HepG2 (cell line): Measurements from ENCODE around the gene APH1B. TPM values are rescaled to one million over a fixed set of nuclear protein-coding genes. Genes with fewer than 3 reads are reported as not detected.

Experiments
- ATAC-seq: fragments of 200-7000 bp; cut with Tn5 transposase; 3 replicates; pipeline ENCODE4 v1.9.1; 2020; ENCODE audit warnings: mild to moderate bottlenecking, moderate library complexity
- BruUV-seq: library from RNA; stranded (reverse); fragments of 400-500 nt; replicated peaks from 2 replicates; lab custom pipeline; 2021; lab: Mats Ljungman, UMichigan
- CTCF ChIA-PET: fragments of 300-600 bp; formaldehyde crosslinking; extraction: SDS; loops from one replicate; lab custom pipeline; 2021; ENCODE audit warnings: low total read pairs, inconsistent platforms, low intra/inter-chr PET ratio; lab: Yijun Ruan, JAX
- POLR2A ChIA-PET: fragments of 350-600 bp; sonication (Branson Sonifier 250); formaldehyde crosslinking; loops from one replicate; lab custom pipeline; 2020; ENCODE audit warnings: antibody characterized with exemption, inconsistent platforms; lab: Yijun Ruan, JAX
- DNase-seq: peaks from one replicate; pipeline ENCODE4 v3.0.0-alpha.2; 2015; ENCODE audit warnings: low spot score
- FAIRE-seq: peaks from 3 replicates; lab custom pipeline; 2011; peaks lifted over from hg19 to GRCh38; lab: Jason Lieb, UNC
- H2AFZ ChIP-seq: one replicate; pipeline ENCODE4 v1.6.1; 2011; ENCODE audit warnings: low read length, inconsistent platforms
- H3K27ac ChIP-seq: fragments of 300-600 bp; 3 replicates; pipeline ENCODE4 v1.8.0; 2011; ENCODE audit warnings: mixed run types, mild to moderate bottlenecking, mixed read lengths, low read length, inconsistent platforms; ENCODE audit not compliant: insufficient read depth; ENCODE audit errors: extremely low read length
- H3K27me3 ChIP-seq, 2 experiments: fragments of 200-600 bp in 1 of 2; 2 replicates in 1 of 2; 3 replicates in 1 of 2; pipeline versions ENCODE4 v1.6.0 to v1.8.0; 2011; ENCODE audit warnings: low read length in 2 of 2, mild to moderate bottlenecking in 2 of 2, moderate library complexity in 2 of 2, inconsistent platforms in 1 of 2; ENCODE audit not compliant: insufficient read depth in 2 of 2, control insufficient read depth in 1 of 2
- H3K36me3 ChIP-seq, 2 experiments: fragments of 200-600 bp in 1 of 2; replicated peaks in 1 of 2; 2 replicates in 1 of 2; 3 replicates in 1 of 2; pipeline versions ENCODE4 v1.5.1 to v1.8.0; 2011; ENCODE audit warnings: low read length in 2 of 2, inconsistent platforms in 1 of 2; ENCODE audit not compliant: insufficient read depth in 2 of 2, control insufficient read depth in 1 of 2
- H3K4me1 ChIP-seq: 2 replicates; pipeline ENCODE4 v1.5.1; 2012; ENCODE audit warnings: low read length, inconsistent platforms; ENCODE audit not compliant: insufficient read depth
- H3K4me2 ChIP-seq: 2 replicates; pipeline ENCODE4 v1.6.0; 2011; ENCODE audit warnings: low read depth, low read length, inconsistent platforms
- H3K4me3 ChIP-seq, 3 experiments: fragments of 200-600 bp in 1 of 3; sonication (generic), shearing (Covaris generic) in 1 of 3; replicated peaks in 1 of 3; 2 replicates each; pipeline ENCODE4 v1.5.1; 2011 to 2016; ENCODE audit warnings: low read length in 3 of 3, inconsistent platforms in 2 of 3, low read depth in 2 of 3, mild to moderate bottlenecking in 2 of 3, control low read depth in 1 of 3, mixed read lengths in 1 of 3; ENCODE audit not compliant: insufficient read depth in 1 of 3
- H3K79me2 ChIP-seq: one replicate; pipeline ENCODE4 v1.6.1; 2011; ENCODE audit warnings: low read length, inconsistent platforms; ENCODE audit not compliant: insufficient read depth
- H3K9ac ChIP-seq: 2 replicates; pipeline ENCODE4 v1.6.0; 2011; ENCODE audit warnings: mild to moderate bottlenecking, low read depth, low read length, inconsistent platforms; ENCODE audit not compliant: insufficient read depth
- H3K9me3 ChIP-seq: 2 replicates; pipeline ENCODE4 v1.5.1; 2012; ENCODE audit warnings: mild to moderate bottlenecking, low read length
- H4K20me1 ChIP-seq: 2 replicates; pipeline ENCODE4 v1.6.0; 2011; ENCODE audit warnings: inconsistent platforms, mild to moderate bottlenecking, low read length, moderate library complexity; ENCODE audit not compliant: insufficient read depth
- AKAP8 ChIP-seq: sonication (generic); formaldehyde crosslinking; IDR thresholded peaks from 2 replicates; pipeline ENCODE4 v1.5.1; 2020; ENCODE audit warnings: mild to moderate bottlenecking, missing genetic modification reagents
- BRCA1 ChIP-seq: sonication (generic); formaldehyde crosslinking; IDR thresholded peaks from 2 replicates; pipeline ENCODE4 v1.4.0; 2020; ENCODE audit warnings: missing genetic modification reagents
- JARID2 ChIP-seq: sonication (generic); formaldehyde crosslinking; IDR thresholded peaks from 2 replicates; pipeline ENCODE4 v1.8.1; 2023; ENCODE audit warnings: missing genetic modification reagents, inconsistent platforms; ENCODE audit not compliant: insufficient replicate concordance
- NR2C2 ChIP-seq: sonication (generic); formaldehyde crosslinking; IDR thresholded peaks from 2 replicates; pipeline ENCODE4 v1.4.0; 2020; ENCODE audit warnings: missing genetic modification reagents, mild to moderate bottlenecking, moderate library complexity, borderline replicate concordance
- PBX2 ChIP-seq: IDR thresholded peaks from 2 replicates; pipeline ENCODE4 v1.6.1; 2016; ENCODE audit warnings: control low read depth
- TFAP4 ChIP-seq: sonication (generic); IDR thresholded peaks from 2 replicates; pipeline ENCODE4 v1.6.1; 2016; ENCODE audit warnings: low read depth, borderline replicate concordance
- YEATS2 ChIP-seq: sonication (generic); formaldehyde crosslinking; IDR thresholded peaks from 2 replicates; pipeline ENCODE4 v1.4.0; 2020; ENCODE audit warnings: missing genetic modification reagents, borderline replicate concordance
- ZBTB1 ChIP-seq: sonication (generic); formaldehyde crosslinking; IDR thresholded peaks from 2 replicates; pipeline ENCODE4 v1.4.0; 2020; ENCODE audit warnings: missing genetic modification reagents, borderline replicate concordance
- ZKSCAN1 ChIP-seq: fragments of 150-350 bp; IDR thresholded peaks from 2 replicates; pipeline ENCODE4 v1.6.1; 2014; ENCODE audit warnings: low read length
- ZKSCAN5 ChIP-seq: sonication (generic); formaldehyde crosslinking; IDR thresholded peaks from 2 replicates; pipeline ENCODE4 v1.5.1; 2020; ENCODE audit warnings: mild to moderate bottlenecking, missing genetic modification reagents
- ZNF24 ChIP-seq: fragments of 450-650 bp; IDR thresholded peaks from 2 replicates; pipeline ENCODE4 v1.6.1; 2017; ENCODE audit warnings: antibody characterized with exemption, mild to moderate bottlenecking
- ZNF281 ChIP-seq: sonication (generic); formaldehyde crosslinking; IDR thresholded peaks from 2 replicates; pipeline ENCODE4 v1.4.0; 2020; ENCODE audit warnings: missing genetic modification reagents, borderline replicate concordance
- ZNF501 ChIP-seq: sonication (generic); formaldehyde crosslinking; IDR thresholded peaks from 2 replicates; pipeline ENCODE4 v1.5.1; 2020; ENCODE audit warnings: mild to moderate bottlenecking, moderate library complexity, missing genetic modification reagents
- ZNF670 ChIP-seq: sonication (generic); formaldehyde crosslinking; IDR thresholded peaks from 2 replicates; pipeline ENCODE4 v1.8.0; 2022; ENCODE audit warnings: mild to moderate bottlenecking, missing genetic modification reagents, borderline replicate concordance
- WGBS: methylation state at CpG from one replicate; pipeline ENCODE4 v1.1.6; 2017; ENCODE audit warnings: low lambda C conversion rate; 5-methylcytosine and 5-hydroxymethylcytosine counted together
- in situ Hi-C: cut with HindIII; loops from 2 replicates; pipeline ENCODE4 v1.10.0; 2017; ENCODE audit warnings: low pct_unique_long_range_greater_than_20kb; ENCODE audit not compliant: extremely low pct_ligation_motif_present
- intact Hi-C: fragments of 100-400 bp; cut with micrococcal nuclease; formaldehyde crosslinking; loops from one replicate; pipeline ENCODE4 v1.10.0; 2022; ENCODE audit not compliant: unreplicated experiment
- polyA plus RNA-seq, 8 experiments: library from polyadenylated mRNA; depleted of rRNA in 3 of 8; stranded (reverse) in 7 of 8; unstranded in 1 of 8; fragments of >200 nt; fragmentation: Illumina TruSeq in 4 of 8; extraction: Trizol in 4 of 8; gene quantifications; 2 replicates each; pipeline versions ENCODE4 v1.2.1 to v1.2.3, GENCODE V29; 2011 to 2016; ENCODE audit warnings: low read depth in 4 of 8, missing spikeins in 1 of 8, mixed read lengths in 1 of 8; ENCODE audit not compliant: insufficient read depth in 1 of 8
- total RNA-seq, 5 experiments: library from RNA; depleted of rRNA; stranded (reverse); fragments of >200 nt; fragmentation: Illumina TruSeq; extraction: Trizol; gene quantifications; 2 replicates each; pipeline ENCODE4 v1.2.3, GENCODE V29; 2016; ENCODE audit warnings: low read depth in 1 of 5
- TF ChIP-seq, protein P1 (sequence below): sonication (generic); formaldehyde crosslinking; IDR thresholded peaks from 2 replicates; pipeline ENCODE4 v1.4.0; 2020; ENCODE audit warnings: missing genetic modification reagents

APH1B gene
- total and polyA plus RNA-seq, 2 of the 13 experiments (the other 11 are each of a cell fraction or from before 2014, with no cell fraction given) = 0.45 to 1.00 TPM

DNA sequence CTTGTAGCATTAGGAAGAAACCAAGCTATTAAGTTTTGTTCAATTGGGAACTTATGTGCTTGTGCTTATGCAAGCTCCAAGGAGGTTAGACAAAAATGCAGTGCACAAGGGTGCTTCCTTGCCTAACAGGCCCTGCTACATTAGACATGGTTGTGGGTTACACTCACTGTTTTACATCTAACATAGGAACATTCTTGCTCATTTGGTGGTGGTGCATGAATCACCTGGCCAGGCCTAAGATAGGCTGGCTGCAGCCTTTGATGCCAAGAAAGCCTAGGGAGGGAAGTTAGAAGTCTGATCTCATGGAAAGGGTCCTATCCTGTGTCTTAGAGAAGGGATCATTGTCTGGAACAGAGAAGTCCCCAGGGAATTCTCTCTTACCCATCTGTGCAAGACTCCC, 60.8 kb downstream of the APH1B start (continued):
- no peak for TF ChIP-seq ZNF281 (CRISPR knock-in tag)
- TF ChIP-seq TFAP4 = no peak
- TF ChIP-seq ZNF24 = no peak
- TF ChIP-seq NR2C2 (CRISPR knock-in tag) = no peak
- TF ChIP-seq ZNF501 = no peak
- no peak for TF ChIP-seq BRCA1 (CRISPR knock-in tag)

- POLR2A ChIA-PET = no interaction called here
- FAIRE-seq = no peak
Measured at GRCh38 chr15:63339006-63339766, 61.8 kb downstream of the APH1B start.

More at GRCh38 chr15:63339006-63339766, 61.8 kb downstream of the APH1B start:
- H3K4me2 ChIP-seq = no peak overlapping the region
- H2AFZ ChIP-seq = no peak overlapping the region
- TF ChIP-seq, protein P1, sequence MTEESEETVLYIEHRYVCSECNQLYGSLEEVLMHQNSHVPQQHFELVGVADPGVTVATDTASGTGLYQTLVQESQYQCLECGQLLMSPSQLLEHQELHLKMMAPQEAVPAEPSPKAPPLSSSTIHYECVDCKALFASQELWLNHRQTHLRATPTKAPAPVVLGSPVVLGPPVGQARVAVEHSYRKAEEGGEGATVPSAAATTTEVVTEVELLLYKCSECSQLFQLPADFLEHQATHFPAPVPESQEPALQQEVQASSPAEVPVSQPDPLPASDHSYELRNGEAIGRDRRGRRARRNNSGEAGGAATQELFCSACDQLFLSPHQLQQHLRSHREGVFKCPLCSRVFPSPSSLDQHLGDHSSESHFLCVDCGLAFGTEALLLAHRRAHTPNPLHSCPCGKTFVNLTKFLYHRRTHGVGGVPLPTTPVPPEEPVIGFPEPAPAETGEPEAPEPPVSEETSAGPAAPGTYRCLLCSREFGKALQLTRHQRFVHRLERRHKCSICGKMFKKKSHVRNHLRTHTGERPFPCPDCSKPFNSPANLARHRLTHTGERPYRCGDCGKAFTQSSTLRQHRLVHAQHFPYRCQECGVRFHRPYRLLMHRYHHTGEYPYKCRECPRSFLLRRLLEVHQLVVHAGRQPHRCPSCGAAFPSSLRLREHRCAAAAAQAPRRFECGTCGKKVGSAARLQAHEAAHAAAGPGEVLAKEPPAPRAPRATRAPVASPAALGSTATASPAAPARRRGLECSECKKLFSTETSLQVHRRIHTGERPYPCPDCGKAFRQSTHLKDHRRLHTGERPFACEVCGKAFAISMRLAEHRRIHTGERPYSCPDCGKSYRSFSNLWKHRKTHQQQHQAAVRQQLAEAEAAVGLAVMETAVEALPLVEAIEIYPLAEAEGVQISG (CRISPR knock-in tag) = no peak
- TF ChIP-seq PBX2 (CRISPR knock-in tag) (no peak), ZNF670 (CRISPR knock-in tag) (no peak), ZKSCAN5 (no peak), JARID2 (no peak), AKAP8 (CRISPR knock-in tag) (no peak), YEATS2 (CRISPR knock-in tag) (no peak), ZBTB1 (CRISPR knock-in tag) (no peak), ZKSCAN1 (no peak)
- BruUV-seq = no TSS peak
- CTCF ChIA-PET = no interaction called here
- H4K20me1 ChIP-seq = no peaks in the 10 kb centered on the region
- H3K4me3 ChIP-seq = no peak overlapping the region
- no peak overlapping the region for H3K9ac ChIP-seq
- H3K27ac ChIP-seq = no peak overlapping the region
- H3K27me3 ChIP-seq = peaks cover 2 to 10% of the 10 kb centered on the region in 2 experiments; a peak in 2 of 5 replicates
- H3K36me3 ChIP-seq = no peaks in the 10 kb centered on the region
- ATAC-seq (no peak), DNase-seq (no peak)
- intact Hi-C loops = no loop called here
- in situ Hi-C loops = no loop called here
- H3K79me2 ChIP-seq = no peaks in the 10 kb centered on the region
- no peaks in the 10 kb centered on the region for H3K9me3 ChIP-seq
- WGBS = 62% methylated on average over 9 of the region's 10 CpGs
- peaks cover 5% of the 10 kb centered on the region; the same call in 1 of the 2 replicates for H3K4me1 ChIP-seq
